Osteoblast (primary cell): Measurements from ENCODE around the gene MBD6. TPM values are rescaled to one million over a fixed set of nuclear protein-coding genes. Genes with fewer than 3 reads are reported as not detected.
A peak's percentile ranks its signal among the peaks of the same experiment; 100 is the strongest.

ENCODE experiments used
- DNase-seq: peaks from one replicate; pipeline ENCODE4 v3.0.0; 2011; ENCODE audit warnings: low spot score, mixed read lengths; ENCODE audit not compliant: insufficient read length; ENCODE audit errors: missing footprints
- H2AFZ ChIP-seq: 2 replicates; pipeline ENCODE4 v1.6.0; 2011; ENCODE audit warnings: mild to moderate bottlenecking, low read length
- H3K27ac ChIP-seq: 2 replicates; pipeline ENCODE4 v1.5.1; 2011; ENCODE audit warnings: mild to moderate bottlenecking, low read depth, low read length, moderate library complexity
- H3K27me3 ChIP-seq: 2 replicates; pipeline ENCODE4 v1.6.0; 2012; ENCODE audit warnings: mild to moderate bottlenecking, control low read depth, inconsistent platforms, low read length, moderate library complexity; ENCODE audit not compliant: insufficient read depth
- H3K36me3 ChIP-seq: 2 replicates; pipeline ENCODE4 v1.5.1; 2011; ENCODE audit warnings: mild to moderate bottlenecking, low read length, control low read depth, moderate library complexity; ENCODE audit not compliant: insufficient read depth
- H3K4me1 ChIP-seq: 2 replicates; pipeline ENCODE4 v1.5.1; 2011; ENCODE audit warnings: mild to moderate bottlenecking, low read length, control low read depth, moderate library complexity; ENCODE audit not compliant: insufficient read depth
- H3K4me2 ChIP-seq: 2 replicates; pipeline ENCODE4 v1.6.0; 2011; ENCODE audit warnings: mild to moderate bottlenecking, low read length; ENCODE audit not compliant: insufficient read depth
- H3K4me3 ChIP-seq: fragments of 200-600 bp; sonication (generic); 3 replicates; pipeline ENCODE4 v1.5.1; 2012; ENCODE audit warnings: mild to moderate bottlenecking, low read length, inconsistent platforms; ENCODE audit not compliant: insufficient read depth
- H3K79me2 ChIP-seq: 2 replicates; pipeline ENCODE4 v1.6.0; 2012; ENCODE audit warnings: mild to moderate bottlenecking, low read length, control low read depth, inconsistent platforms; ENCODE audit not compliant: insufficient read depth
- H3K9me3 ChIP-seq: 2 replicates; pipeline ENCODE4 v1.5.1; 2011; ENCODE audit warnings: low read depth, low read length, control low read depth
- H4K20me1 ChIP-seq: 2 replicates; pipeline ENCODE4 v1.6.0; 2012; ENCODE audit warnings: mild to moderate bottlenecking, low read length, control low read depth; ENCODE audit not compliant: insufficient read depth
- CTCF ChIP-seq: IDR thresholded peaks from 2 replicates; pipeline ENCODE4 v1.5.1; 2011; ENCODE audit warnings: mild to moderate bottlenecking, low read depth, low read length, moderate library complexity; ENCODE audit errors: extremely low read depth
- total RNA-seq: library from RNA; depleted of rRNA; stranded (reverse); fragments of >200 nt; gene quantifications from 2 replicates; pipeline ENCODE4 v1.2.3, GENCODE V29; 2012

MBD6 gene
- total RNA-seq, 1 donor = 5.8 TPM

- no peak for TF ChIP-seq CTCF
- Histone ChIP-seq H3K9me3 (no peaks in the 10 kb centered on the region), H3K36me3 (peaks cover 27% of the 10 kb centered on the region), H3K4me2 (peak overlapping the region; percentile 87), H3K79me2 (peaks cover 36% of the 10 kb centered on the region), H3K27me3 (no peaks in the 10 kb centered on the region), H3K4me1 (peaks cover 9% of the 10 kb centered on the region), H3K27ac (no peak overlapping the region), H4K20me1 (peaks cover 7% of the 10 kb centered on the region), H3K4me3 (peak overlapping the region; percentile 94), H2AFZ (peak overlapping the region; percentile 90)
- peak; percentile 73 for DNase-seq
Measured at GRCh38 chr12:57487055-57487596, 35.5 kb upstream of the MBD6 start.

DNA sequence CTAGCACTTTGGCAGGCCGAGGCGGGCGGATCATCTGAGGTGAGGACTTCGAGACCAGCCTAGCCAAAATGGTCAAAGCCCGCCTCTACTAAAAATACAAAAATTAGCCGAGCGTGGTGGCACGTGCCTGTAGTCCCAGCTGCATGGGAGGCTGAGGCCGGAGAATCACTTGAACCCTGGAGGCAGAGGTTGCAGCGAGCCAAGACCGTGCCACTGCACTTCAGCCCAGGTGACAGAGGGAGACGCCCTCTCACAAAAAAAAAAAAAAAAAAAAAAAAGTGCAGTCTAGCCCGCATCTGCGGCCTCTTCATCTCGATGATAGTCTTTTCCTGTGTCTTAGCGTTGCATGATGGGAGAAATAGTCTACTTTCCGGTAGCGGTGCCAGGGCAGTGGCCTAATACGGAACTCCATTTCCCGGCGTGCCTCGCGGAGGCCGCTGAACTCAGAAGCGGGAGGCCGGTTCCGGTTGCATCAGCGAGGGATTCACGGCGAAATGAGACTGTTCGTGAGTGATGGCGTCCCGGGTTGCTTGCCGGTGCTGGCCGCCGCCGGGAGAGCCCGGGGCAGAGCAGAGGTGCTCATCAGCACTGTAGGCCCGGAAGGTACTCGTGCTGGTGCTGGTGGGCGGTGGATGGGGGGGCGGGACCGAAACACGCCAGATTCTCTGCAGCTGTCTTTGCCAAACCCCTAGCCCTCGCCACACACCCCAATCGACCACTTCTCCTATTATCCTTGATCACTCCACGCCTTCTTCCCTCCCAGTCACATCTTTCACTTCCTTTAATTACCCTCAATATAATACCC is 34.8 kb upstream of the MBD6 start, which contains the start of gene MARS1:
TSS of gene MARS1 (plus strand) at position 472 of the 805 bp plus-strand sequence. CDS start at position 495, 23 bp downstream.
- Histone ChIP-seq H4K20me1 (peaks cover 10% of the 10 kb centered on the region), H3K4me1 (peaks cover 9% of the 10 kb centered on the region), H3K36me3 (peaks cover 32% of the 10 kb centered on the region), H3K4me3 (peak within 1 kb of the TSS; percentile 94), H3K4me2 (peak within 1 kb of the TSS; percentile 87), H3K9me3 (no peaks in the 10 kb centered on the region), H3K79me2 (peaks cover 39% of the 10 kb centered on the region), H3K27me3 (no peaks in the 10 kb centered on the region), H3K27ac (peak within 1 kb of the TSS; percentile 81), H2AFZ (peak within 1 kb of the TSS; percentile 90)
- no peak for TF ChIP-seq CTCF
- DNase-seq = peak; percentile 98

GRCh38 chr12:57488402-57489156 is 34.0 kb upstream of the MBD6 start:
- peaks cover 42% of the 10 kb centered on the region for H3K79me2 ChIP-seq
- TF ChIP-seq CTCF = no peak
- peak overlapping the region; percentile 94 for H3K4me3 ChIP-seq
- no peaks in the 10 kb centered on the region for H3K27me3 ChIP-seq
- no peaks in the 10 kb centered on the region for H3K9me3 ChIP-seq
- no peak for DNase-seq
- peaks cover 12% of the 10 kb centered on the region for H4K20me1 ChIP-seq
- peak overlapping the region; percentile 90 for H2AFZ ChIP-seq
- H3K27ac ChIP-seq = peak overlapping the region; percentile 81
- peaks cover 9% of the 10 kb centered on the region for H3K4me1 ChIP-seq
- peaks cover 34% of the 10 kb centered on the region for H3K36me3 ChIP-seq
- peak overlapping the region; percentile 87 for H3K4me2 ChIP-seq
